ENCODE measurements around the gene NME3. TPM values are rescaled to one million over a fixed set of nuclear protein-coding genes. Genes with fewer than 3 reads are reported as not detected.

Gene NME3
- total RNA-seq, 2 donors from 2014 or later = 68.1 to 165 TPM

DNA sequence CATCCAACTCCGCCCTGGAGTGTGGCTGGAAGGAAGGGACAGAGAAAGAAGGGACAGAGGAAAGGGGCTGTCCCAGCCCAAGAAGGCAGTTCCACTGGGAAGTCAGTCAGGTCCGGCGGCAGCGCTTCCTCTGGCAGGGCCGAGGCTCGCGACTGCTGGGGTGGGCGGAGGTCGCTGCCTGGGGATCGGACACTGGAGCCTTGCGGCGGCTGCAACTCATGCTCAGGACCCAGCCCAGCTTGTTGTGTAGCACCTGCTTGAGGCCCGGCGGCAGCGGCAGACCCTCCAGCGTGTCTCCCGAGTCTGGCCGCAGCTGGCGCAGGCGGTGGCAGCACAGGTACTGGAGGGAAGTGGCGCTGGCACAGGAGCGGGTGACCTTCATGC is 5.6 kb upstream of the NME3 start:
- H3K4me3 ChIP-seq = no peak overlapping the region
- no peak for ATAC-seq (ENCODE audit: insufficient number of reproducible peaks, low FRiP score, low read depth)
- TF ChIP-seq, protein P1, sequence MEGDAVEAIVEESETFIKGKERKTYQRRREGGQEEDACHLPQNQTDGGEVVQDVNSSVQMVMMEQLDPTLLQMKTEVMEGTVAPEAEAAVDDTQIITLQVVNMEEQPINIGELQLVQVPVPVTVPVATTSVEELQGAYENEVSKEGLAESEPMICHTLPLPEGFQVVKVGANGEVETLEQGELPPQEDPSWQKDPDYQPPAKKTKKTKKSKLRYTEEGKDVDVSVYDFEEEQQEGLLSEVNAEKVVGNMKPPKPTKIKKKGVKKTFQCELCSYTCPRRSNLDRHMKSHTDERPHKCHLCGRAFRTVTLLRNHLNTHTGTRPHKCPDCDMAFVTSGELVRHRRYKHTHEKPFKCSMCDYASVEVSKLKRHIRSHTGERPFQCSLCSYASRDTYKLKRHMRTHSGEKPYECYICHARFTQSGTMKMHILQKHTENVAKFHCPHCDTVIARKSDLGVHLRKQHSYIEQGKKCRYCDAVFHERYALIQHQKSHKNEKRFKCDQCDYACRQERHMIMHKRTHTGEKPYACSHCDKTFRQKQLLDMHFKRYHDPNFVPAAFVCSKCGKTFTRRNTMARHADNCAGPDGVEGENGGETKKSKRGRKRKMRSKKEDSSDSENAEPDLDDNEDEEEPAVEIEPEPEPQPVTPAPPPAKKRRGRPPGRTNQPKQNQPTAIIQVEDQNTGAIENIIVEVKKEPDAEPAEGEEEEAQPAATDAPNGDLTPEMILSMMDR (IDR thresholded peaks at IDR 0.05) = no peak
- H3K27ac ChIP-seq = no peak overlapping the region
- H3K27me3 ChIP-seq (replicated peaks; ENCODE audit: insufficient read depth) = no peaks in the 10 kb centered on the region
- H3K9me3 ChIP-seq = no peaks in the 10 kb centered on the region
- peaks cover 30% of the 10 kb centered on the region for H3K36me3 ChIP-seq
- H3K4me1 ChIP-seq (ENCODE audit: control insufficient read depth in 1 of 2, low read depth in 2 of 2) = peaks cover 21 to 36% of the 10 kb centered on the region in 2 donors
- DNase-seq (ENCODE audit: low spot score) = no peak

DNA sequence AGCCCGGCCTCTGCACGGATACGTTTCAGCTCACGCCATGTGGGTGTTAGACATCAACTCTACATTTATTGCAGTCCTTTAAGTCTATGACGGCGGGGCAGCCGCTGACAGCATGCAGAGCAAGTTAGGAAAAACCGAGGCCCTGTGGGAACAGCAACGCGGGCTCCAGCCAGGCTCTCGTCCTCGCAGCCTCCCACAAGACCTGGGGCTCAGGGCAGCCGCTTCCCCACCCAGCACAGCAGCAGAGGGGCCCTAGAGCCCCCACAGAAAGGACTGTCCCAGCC is 5.3 kb upstream of the NME3 start:
- H3K4me1 ChIP-seq (ENCODE audit: control insufficient read depth in 1 of 2, low read depth in 2 of 2) = peaks cover 21 to 36% of the 10 kb centered on the region in 2 donors

DNA sequence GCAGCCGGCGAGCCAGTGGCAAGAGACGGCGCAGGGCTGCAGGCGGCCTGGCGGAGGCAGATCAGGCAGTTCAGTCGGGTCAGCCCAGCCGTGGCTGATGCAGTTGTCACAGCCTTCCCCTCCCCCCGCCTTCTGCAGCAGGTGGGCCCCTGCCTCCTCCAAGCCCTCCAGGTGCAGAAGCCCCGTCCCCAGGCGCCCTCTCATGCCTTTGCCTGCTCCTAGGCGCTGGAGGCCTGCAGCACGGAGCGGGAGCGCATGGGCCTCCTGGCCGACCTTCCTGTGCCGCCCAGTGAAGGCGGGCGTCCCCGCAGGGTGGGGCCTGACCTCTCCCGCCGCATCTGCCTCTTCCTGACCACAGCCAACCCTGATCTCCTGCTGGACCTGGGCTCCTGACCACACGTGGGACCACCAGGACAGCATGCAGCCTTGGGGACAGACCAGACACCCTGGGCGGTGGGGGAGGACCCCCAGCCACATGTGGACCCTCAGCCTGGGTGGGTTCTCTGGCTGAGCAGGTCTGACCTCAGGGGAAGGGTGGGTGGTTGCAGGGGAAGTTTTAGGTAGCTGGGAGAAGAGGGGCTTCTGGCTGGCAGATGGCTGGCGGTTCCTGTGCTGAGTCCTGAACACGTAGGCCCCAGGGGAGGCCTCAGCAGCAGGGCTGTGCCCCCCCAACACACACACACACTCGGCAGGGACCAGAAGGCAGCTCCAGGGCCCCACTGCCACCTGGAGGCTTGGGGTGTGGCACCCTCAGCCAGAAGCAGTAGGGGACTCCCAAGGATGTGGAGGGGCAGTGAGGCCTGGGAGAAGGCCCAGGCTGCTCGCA is 4.7 kb upstream of the NME3 start:
- DNase-seq (ENCODE audit: low spot score) (no peak), ATAC-seq (ENCODE audit: insufficient number of reproducible peaks, low FRiP score, low read depth) (no peak)
- Histone ChIP-seq H3K36me3 (peaks cover 30% of the 10 kb centered on the region), H3K27ac (no peak overlapping the region), H3K4me3 (no peak overlapping the region), H3K9me3 (no peaks in the 10 kb centered on the region), H3K27me3 (replicated peaks; ENCODE audit: insufficient read depth) (no peaks in the 10 kb centered on the region), H3K4me1 (ENCODE audit: control insufficient read depth in 1 of 2, low read depth in 2 of 2) (peaks cover 16 to 30% of the 10 kb centered on the region in 2 donors)
- TF ChIP-seq, protein P1 (IDR thresholded peaks at IDR 0.05) = no peak

More for the DNA sequence above, 5.3 kb upstream of the NME3 start:
- Histone ChIP-seq H3K9me3 (no peaks in the 10 kb centered on the region), H3K4me3 (no peak overlapping the region), H3K27ac (no peak overlapping the region), H3K27me3 (replicated peaks; ENCODE audit: insufficient read depth) (no peaks in the 10 kb centered on the region), H3K36me3 (peaks cover 30% of the 10 kb centered on the region)
- DNase-seq (ENCODE audit: low spot score) = no peak
- ATAC-seq (ENCODE audit: insufficient number of reproducible peaks, low FRiP score, low read depth) = no peak
- TF ChIP-seq, protein P1 (IDR thresholded peaks at IDR 0.05) = no peak

DNA sequence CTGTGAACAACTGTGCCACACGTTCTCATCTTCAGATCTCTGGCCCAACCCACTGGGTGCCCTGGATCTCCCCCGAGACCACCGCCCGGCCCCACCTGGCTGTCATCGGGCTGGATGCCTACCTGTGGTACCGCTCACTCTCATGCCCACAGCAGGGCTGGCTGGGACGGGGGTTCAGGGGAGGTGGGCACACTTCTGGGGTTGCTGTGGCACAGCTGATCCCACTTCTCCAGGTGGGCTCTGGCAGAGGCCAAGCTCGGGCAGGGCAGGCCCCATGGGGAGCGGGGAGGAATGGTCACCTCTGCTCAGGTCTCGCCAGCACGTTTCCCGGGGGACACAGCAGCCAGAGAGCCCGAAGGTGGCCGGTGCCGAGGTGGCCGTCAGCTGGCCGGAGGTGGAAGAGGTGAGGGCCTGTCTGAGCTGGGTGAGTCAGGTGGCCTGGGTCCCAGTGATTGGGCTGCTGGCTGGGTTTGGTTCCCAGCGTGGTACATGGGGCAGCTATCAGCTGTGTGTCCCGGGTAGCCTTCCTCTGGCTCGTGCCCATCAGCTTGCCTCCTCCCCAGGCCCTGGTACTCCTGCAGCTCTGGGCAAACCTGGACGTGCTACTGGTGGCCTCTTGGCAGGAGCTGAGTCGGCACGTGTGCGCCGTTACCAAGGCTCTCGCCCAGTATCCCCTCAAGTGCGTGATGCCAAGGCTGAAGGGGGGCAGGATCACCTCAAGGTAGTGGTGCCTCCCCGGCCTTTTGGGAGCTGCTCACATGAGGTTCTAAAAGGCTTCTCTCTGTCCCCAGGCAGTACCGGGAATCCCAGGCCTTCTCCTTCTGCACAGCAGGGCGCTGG is 3.9 kb upstream of the NME3 start:
- H3K4me1 ChIP-seq (ENCODE audit: control insufficient read depth in 1 of 2, low read depth in 2 of 2) = peaks cover 15 to 28% of the 10 kb centered on the region in 2 donors
- no peak overlapping the region for H3K27ac ChIP-seq
- no peak for DNase-seq (ENCODE audit: low spot score)
- TF ChIP-seq, protein P1 (IDR thresholded peaks at IDR 0.05) = no peak
- no peak overlapping the region for H3K4me3 ChIP-seq
- H3K36me3 ChIP-seq = peaks cover 25% of the 10 kb centered on the region
- no peak for ATAC-seq (ENCODE audit: insufficient number of reproducible peaks, low FRiP score, low read depth)
- no peaks in the 10 kb centered on the region for H3K9me3 ChIP-seq
- H3K27me3 ChIP-seq (replicated peaks; ENCODE audit: insufficient read depth) = no peaks in the 10 kb centered on the region

DNA sequence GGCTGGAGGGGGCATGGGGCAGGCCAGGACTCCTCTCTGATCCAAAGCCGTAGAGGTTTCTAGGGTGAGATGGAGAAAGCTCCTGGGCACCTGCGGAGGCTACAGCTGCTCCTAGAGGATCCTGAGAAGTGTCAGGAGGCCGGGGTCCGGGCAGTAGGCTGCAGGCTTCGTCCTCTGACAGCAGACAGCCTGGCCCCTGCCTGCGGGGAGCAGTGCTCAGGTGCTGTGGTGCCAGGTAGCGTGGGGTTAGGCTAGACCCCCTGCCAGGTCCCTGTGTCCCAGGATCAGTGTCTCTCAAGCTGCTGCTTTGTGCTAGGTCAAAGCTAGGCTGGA is 3.1 kb upstream of the NME3 start:
- ATAC-seq (ENCODE audit: insufficient number of reproducible peaks, low FRiP score, low read depth) (no peak), DNase-seq (ENCODE audit: low spot score) (no peak)
- Histone ChIP-seq H3K9me3 (no peaks in the 10 kb centered on the region), H3K4me3 (peak overlapping the region; percentile 95), H3K36me3 (peaks cover 25% of the 10 kb centered on the region), H3K27ac (peak overlapping the region in 1 of 2 donors; percentile 84), H3K4me1 (ENCODE audit: control insufficient read depth in 1 of 2, low read depth in 2 of 2) (peaks cover 15 to 36% of the 10 kb centered on the region in 2 donors), H3K27me3 (replicated peaks; ENCODE audit: insufficient read depth) (no peaks in the 10 kb centered on the region)
- TF ChIP-seq, protein P1 (IDR thresholded peaks at IDR 0.05) = no peak
